Mesenchymal stem cell (in vitro differentiated cells and primary cell): ENCODE results near the gene RIMOC1.

Source experiments
- DNase-seq: peaks from one replicate; pipeline ENCODE4 v3.0.0-alpha.2; 2013
- H2AFZ ChIP-seq: one replicate; pipeline ENCODE4 v1.6.1; 2013; ENCODE audit warnings: low read depth, mild to moderate bottlenecking, control low read depth, inconsistent platforms, low read length, moderate library complexity
- H2AK5ac ChIP-seq: 2 replicates; pipeline ENCODE4 v1.6.1; 2013; ENCODE audit warnings: low read length, moderate library complexity, mild to moderate bottlenecking, inconsistent platforms; ENCODE audit not compliant: severe bottlenecking
- H2BK120ac ChIP-seq: one replicate; pipeline ENCODE4 v1.6.1; 2013; ENCODE audit warnings: low read depth, mild to moderate bottlenecking, inconsistent platforms, low read length, moderate library complexity
- H2BK12ac ChIP-seq, 2 experiments: one replicate each; pipeline ENCODE4 v1.6.1; 2013; ENCODE audit warnings: inconsistent platforms in 2 of 2, low read length in 2 of 2, mild to moderate bottlenecking in 2 of 2, moderate library complexity in 2 of 2, control low read depth in 1 of 2
- H2BK15ac ChIP-seq: one replicate; pipeline ENCODE4 v1.6.1; 2013; ENCODE audit warnings: mild to moderate bottlenecking, low read depth, inconsistent platforms; ENCODE audit not compliant: poor library complexity, severe bottlenecking
- H2BK5ac ChIP-seq: 2 replicates; pipeline ENCODE4 v1.6.1; 2013; ENCODE audit warnings: low read depth, mild to moderate bottlenecking, low read length, control low read depth, inconsistent platforms; ENCODE audit not compliant: poor library complexity, severe bottlenecking
- H3K14ac ChIP-seq, 2 experiments: one replicate each; pipeline ENCODE4 v1.6.1; 2013; ENCODE audit warnings: inconsistent platforms in 2 of 2, low read length in 2 of 2, control low read depth in 1 of 2, mild to moderate bottlenecking in 1 of 2, moderate library complexity in 1 of 2
- H3K18ac ChIP-seq, 2 experiments: one replicate each; pipeline ENCODE4 v1.6.1; 2013; ENCODE audit warnings: inconsistent platforms in 2 of 2, low read length in 2 of 2, control low read depth in 1 of 2, low read depth in 1 of 2, mild to moderate bottlenecking in 1 of 2
- H3K23ac ChIP-seq, 2 experiments: one replicate each; pipeline ENCODE4 v1.6.1; 2013; ENCODE audit warnings: inconsistent platforms in 2 of 2, low read length in 2 of 2, mild to moderate bottlenecking in 2 of 2, moderate library complexity in 2 of 2, control low read depth in 1 of 2
- H3K27ac ChIP-seq: 2 replicates; pipeline ENCODE4 v1.5.1; 2013; ENCODE audit warnings: mild to moderate bottlenecking, moderate library complexity, low read length, control low read depth, inconsistent platforms; ENCODE audit not compliant: poor library complexity, severe bottlenecking
- H3K27me3 ChIP-seq, 2 experiments: 2 replicates each; pipeline versions ENCODE4 v1.6.1 to v1.7.0; 2013; ENCODE audit warnings: low read length in 2 of 2, mild to moderate bottlenecking in 2 of 2, moderate library complexity in 2 of 2, control low read depth in 1 of 2, inconsistent platforms in 1 of 2; ENCODE audit not compliant: control insufficient read depth in 1 of 2, insufficient read depth in 1 of 2
- H3K36me3 ChIP-seq, 2 experiments: 2 replicates each; pipeline versions ENCODE4 v1.6.1 to v1.7.0; 2013; ENCODE audit warnings: low read length in 2 of 2, control low read depth in 1 of 2, inconsistent platforms in 1 of 2, low read depth in 1 of 2, mild to moderate bottlenecking in 1 of 2; ENCODE audit not compliant: insufficient read depth in 2 of 2, control insufficient read depth in 1 of 2
- H3K4ac ChIP-seq, 2 experiments: one replicate each; pipeline ENCODE4 v1.6.1; 2013; ENCODE audit warnings: inconsistent platforms in 2 of 2, low read length in 2 of 2, mild to moderate bottlenecking in 2 of 2, moderate library complexity in 2 of 2, control low read depth in 1 of 2, low read depth in 1 of 2
- H3K4me1 ChIP-seq: 2 replicates; pipeline ENCODE4 v1.6.1; 2013; ENCODE audit warnings: low read depth, low read length, control low read depth; ENCODE audit not compliant: control insufficient read depth, insufficient read depth
- H3K4me2 ChIP-seq: 2 replicates; pipeline ENCODE4 v1.6.1; 2013; ENCODE audit warnings: low read length, mild to moderate bottlenecking, inconsistent platforms; ENCODE audit not compliant: poor library complexity, severe bottlenecking
- H3K4me3 ChIP-seq, 2 experiments: 2 replicates each; pipeline versions ENCODE4 v1.5.1 to v1.7.0; 2013; ENCODE audit warnings: low read length in 2 of 2, mild to moderate bottlenecking in 2 of 2, control low read depth in 1 of 2, low read depth in 1 of 2; ENCODE audit not compliant: insufficient read depth in 1 of 2
- H3K79me1 ChIP-seq: replicated peaks from 2 replicates; pipeline ENCODE4 v1.6.1; 2013; ENCODE audit warnings: mild to moderate bottlenecking, control low read depth, low read length, inconsistent platforms; ENCODE audit not compliant: poor library complexity, severe bottlenecking
- H3K9ac ChIP-seq: 2 replicates; pipeline ENCODE4 v1.7.0; 2013; ENCODE audit warnings: mild to moderate bottlenecking, low read length, moderate library complexity
- H3K9me3 ChIP-seq: 2 replicates; pipeline ENCODE4 v1.7.0; 2013; ENCODE audit warnings: mild to moderate bottlenecking, low read length; ENCODE audit not compliant: control insufficient read depth
- H4K8ac ChIP-seq: one replicate; pipeline ENCODE4 v1.6.1; 2013; ENCODE audit warnings: inconsistent platforms, mild to moderate bottlenecking, low read length, moderate library complexity
- H4K91ac ChIP-seq: one replicate; pipeline ENCODE4 v1.6.1; 2013; ENCODE audit warnings: mild to moderate bottlenecking, low read length, inconsistent platforms
- WGBS: methylation state at CpG from one replicate; pipeline ENCODE4 v1.1.7; 2013; ENCODE audit warnings: mixed read lengths; 5-methylcytosine and 5-hydroxymethylcytosine counted together

The RIMOC1 gene

GRCh38 chr5:41882765-41883164, 21.4 kb upstream of the RIMOC1 start:
- WGBS = 86% methylated on average over 5 of the region's 5 CpGs
- no peak overlapping the region for H2AK5ac ChIP-seq
- H3K23ac ChIP-seq = no peak overlapping the region
- H3K4ac ChIP-seq = no peak overlapping the region
- no peak overlapping the region for H2BK120ac ChIP-seq
- no peak overlapping the region for H4K91ac ChIP-seq
- no peak overlapping the region for H3K18ac ChIP-seq
- H3K79me1 ChIP-seq = no peaks in the 10 kb centered on the region
- H3K9ac ChIP-seq = no peak overlapping the region
- no peak overlapping the region for H3K4me3 ChIP-seq
- H2AFZ ChIP-seq = no peak overlapping the region
- no peaks in the 10 kb centered on the region for H3K4me1 ChIP-seq
- H4K8ac ChIP-seq = no peak overlapping the region
- DNase-seq = no peak
- no peaks in the 10 kb centered on the region for H3K9me3 ChIP-seq
- H3K27ac ChIP-seq = no peak overlapping the region
- H2BK15ac ChIP-seq = no peak overlapping the region
- no peaks in the 10 kb centered on the region for H3K27me3 ChIP-seq
- H3K14ac ChIP-seq = no peak overlapping the region
- H3K4me2 ChIP-seq = no peak overlapping the region
- H2BK12ac ChIP-seq = no peak overlapping the region
- no peaks in the 10 kb centered on the region for H3K36me3 ChIP-seq
- H2BK5ac ChIP-seq = no peak overlapping the region

- H4K8ac ChIP-seq = no peak overlapping the region
- H3K23ac ChIP-seq = no peak overlapping the region
- no peak overlapping the region for H2BK5ac ChIP-seq
- no peaks in the 10 kb centered on the region for H3K9me3 ChIP-seq
- no peak overlapping the region for H3K18ac ChIP-seq
- H3K27ac ChIP-seq = no peak overlapping the region
- no peak overlapping the region for H2BK120ac ChIP-seq
- no peak overlapping the region for H3K4me3 ChIP-seq
- no peak overlapping the region for H3K4me2 ChIP-seq
- H2BK15ac ChIP-seq = no peak overlapping the region
- no peak overlapping the region for H2BK12ac ChIP-seq
- no peak overlapping the region for H2AFZ ChIP-seq
- 79% methylated on average over 3 of the region's 3 CpGs for WGBS
- H3K14ac ChIP-seq = no peak overlapping the region
- no peak for DNase-seq
- H2AK5ac ChIP-seq = no peak overlapping the region
- H3K4me1 ChIP-seq = no peaks in the 10 kb centered on the region
- H3K27me3 ChIP-seq = no peaks in the 10 kb centered on the region
- H3K36me3 ChIP-seq = no peaks in the 10 kb centered on the region
- H3K9ac ChIP-seq = no peak overlapping the region
- no peak overlapping the region for H3K4ac ChIP-seq
- no peak overlapping the region for H4K91ac ChIP-seq
- no peaks in the 10 kb centered on the region for H3K79me1 ChIP-seq
These were observed 20.9 kb upstream of the RIMOC1 start for GRCh38 chr5:41883243-41883642.

DNA sequence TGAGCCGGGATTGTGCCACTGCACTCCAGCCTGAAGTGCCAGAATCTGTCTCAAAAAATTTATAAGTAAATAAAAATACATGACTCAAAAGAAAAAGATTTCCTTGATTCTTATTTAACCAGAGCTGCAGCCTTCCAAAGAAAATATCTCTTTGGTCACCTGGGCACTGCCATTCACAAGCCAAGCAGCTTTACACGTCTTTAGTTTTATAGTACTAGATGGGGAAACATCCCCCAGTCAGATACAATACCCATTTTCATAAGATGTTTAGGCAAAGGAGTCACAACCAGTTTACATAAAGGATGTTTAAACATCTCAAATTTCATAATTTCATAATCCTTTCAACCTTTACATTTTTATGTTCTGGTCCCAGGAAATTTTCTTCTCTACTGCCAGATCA, 20.2 kb upstream of the RIMOC1 start:
- H2AFZ ChIP-seq = no peak overlapping the region
- H3K36me3 ChIP-seq = no peaks in the 10 kb centered on the region
- WGBS = 63% methylated on average over 1 of the region's 2 CpGs
- no peaks in the 10 kb centered on the region for H3K27me3 ChIP-seq
- no peak overlapping the region for H2BK120ac ChIP-seq
- no peaks in the 10 kb centered on the region for H3K9me3 ChIP-seq
- H3K14ac ChIP-seq = no peak overlapping the region
- no peak for DNase-seq
- H3K4me1 ChIP-seq = no peaks in the 10 kb centered on the region
- H3K27ac ChIP-seq = no peak overlapping the region
- no peak overlapping the region for H2BK15ac ChIP-seq
- no peak overlapping the region for H3K9ac ChIP-seq
- H3K79me1 ChIP-seq = no peaks in the 10 kb centered on the region
- no peak overlapping the region for H2BK5ac ChIP-seq
- H4K8ac ChIP-seq = no peak overlapping the region
- no peak overlapping the region for H3K4ac ChIP-seq
- H2AK5ac ChIP-seq = no peak overlapping the region
- no peak overlapping the region for H3K18ac ChIP-seq
- H3K23ac ChIP-seq = no peak overlapping the region
- H3K4me3 ChIP-seq = no peak overlapping the region
- H2BK12ac ChIP-seq = no peak overlapping the region
- no peak overlapping the region for H3K4me2 ChIP-seq
- H4K91ac ChIP-seq = no peak overlapping the region

DNA sequence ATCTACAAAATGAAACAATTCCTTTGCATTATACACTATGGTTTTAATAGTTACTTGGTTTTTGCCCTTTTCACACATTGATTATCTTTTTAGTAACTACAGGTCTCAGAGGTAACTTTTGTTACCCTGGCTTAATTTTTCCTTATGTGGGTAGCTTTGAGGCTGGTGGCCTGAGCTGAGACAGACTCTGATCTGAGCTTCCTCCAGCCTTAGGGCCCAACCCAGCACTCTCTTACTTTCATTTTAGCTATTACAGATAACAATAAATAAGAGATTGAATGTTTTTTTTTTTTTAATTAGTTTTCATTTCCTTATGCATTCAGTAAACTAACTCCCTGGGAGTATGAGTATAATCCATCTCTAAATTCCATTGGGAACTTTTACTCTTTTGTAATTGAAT, 18.9 kb upstream of the RIMOC1 start:
- no peaks in the 10 kb centered on the region for H3K79me1 ChIP-seq
- no peak for DNase-seq
- H3K27ac ChIP-seq = no peak overlapping the region
- no peak overlapping the region for H3K23ac ChIP-seq
- H2AK5ac ChIP-seq = no peak overlapping the region
- no peak overlapping the region for H3K18ac ChIP-seq
- no peaks in the 10 kb centered on the region for H3K4me1 ChIP-seq
- H4K91ac ChIP-seq = no peak overlapping the region
- no peak overlapping the region for H2BK5ac ChIP-seq
- no peak overlapping the region for H2BK120ac ChIP-seq
- H3K9me3 ChIP-seq = no peaks in the 10 kb centered on the region
- H3K4me2 ChIP-seq = no peak overlapping the region
- no peak overlapping the region for H3K14ac ChIP-seq
- no peaks in the 10 kb centered on the region for H3K36me3 ChIP-seq
- H3K27me3 ChIP-seq = peaks cover 0 to 3% of the 10 kb centered on the region in 2 experiments
- H2BK15ac ChIP-seq = no peak overlapping the region
- H2AFZ ChIP-seq = no peak overlapping the region
- H3K4me3 ChIP-seq = no peak overlapping the region
- no peak overlapping the region for H2BK12ac ChIP-seq
- H3K9ac ChIP-seq = no peak overlapping the region
- no peak overlapping the region for H4K8ac ChIP-seq
- H3K4ac ChIP-seq = no peak overlapping the region
